Panc1 (cell line): Measurements from ENCODE around the gene BTBD19. TPM values are rescaled to one million over a fixed set of nuclear protein-coding genes. Genes with fewer than 3 reads are reported as not detected.

Experiments
- ATAC-seq: fragments of 200-7000 bp; cut with Tn5 transposase; 2 replicates; pipeline ENCODE4 v1.9.1; 2020; ENCODE audit warnings: mild to moderate bottlenecking, moderate library complexity
- BruUV-seq: library from RNA; stranded (reverse); fragments of 400-500 nt; replicated peaks from 2 replicates; lab custom pipeline; 2021; lab: Mats Ljungman, UMichigan
- CTCF ChIA-PET: fragments of 300-600 bp; sonication (Branson Sonifier 250); formaldehyde crosslinking; loops from one replicate; lab custom pipeline; 2022; ENCODE audit warnings: antibody characterized with exemption; lab: Charles Lee
- POLR2A ChIA-PET: fragments of 300-600 bp; sonication (Branson Sonifier 250); formaldehyde crosslinking; loops from one replicate; lab custom pipeline; 2022; ENCODE audit warnings: antibody characterized with exemption; lab: Charles Lee
- DNase-seq: peaks from one replicate; pipeline ENCODE4 v3.0.0-alpha.2; 2010; ENCODE audit warnings: low read depth, low spot score
- H3K27ac ChIP-seq: 2 replicates; pipeline ENCODE4 v1.5.1; 2011; ENCODE audit warnings: mild to moderate bottlenecking, low read length, inconsistent platforms
- H3K27me3 ChIP-seq: fragments of 200-500 bp; sonication (Bioruptor generic); 2 replicates; pipeline ENCODE4 v1.6.0; 2014; ENCODE audit warnings: low read length, inconsistent platforms; ENCODE audit not compliant: control insufficient read depth, insufficient read depth
- H3K36me3 ChIP-seq: fragments of 200-500 bp; sonication (Bioruptor generic); 2 replicates; pipeline ENCODE4 v1.5.1; 2014; ENCODE audit warnings: inconsistent platforms, mild to moderate bottlenecking, low read length, moderate library complexity; ENCODE audit not compliant: control insufficient read depth, insufficient read depth
- H3K4me1 ChIP-seq: 2 replicates; pipeline ENCODE4 v1.5.1; 2011; ENCODE audit warnings: inconsistent platforms, mild to moderate bottlenecking, low read length, moderate library complexity; ENCODE audit not compliant: control insufficient read depth, insufficient read depth
- H3K4me3 ChIP-seq, 2 experiments: 2 replicates each; pipeline ENCODE4 v1.5.1; 2011 to 2012; ENCODE audit warnings: low read depth in 2 of 2, low read length in 2 of 2, mild to moderate bottlenecking in 2 of 2, inconsistent platforms in 1 of 2, moderate library complexity in 1 of 2
- H3K9me3 ChIP-seq: fragments of 200-500 bp; sonication (Bioruptor generic); 2 replicates; pipeline ENCODE4 v1.5.1; 2014; ENCODE audit warnings: low read depth, mild to moderate bottlenecking, inconsistent platforms, low read length, moderate library complexity; ENCODE audit not compliant: control insufficient read depth, insufficient read depth
- CTCF ChIP-seq: fragments of 450-650 bp; IDR thresholded peaks from 2 replicates; pipeline ENCODE4 v1.5.1; 2017; ENCODE audit warnings: mild to moderate bottlenecking
- POLR2AphosphoS5 ChIP-seq: IDR thresholded peaks from 2 replicates; pipeline ENCODE4 v1.6.1; 2012; ENCODE audit warnings: mild to moderate bottlenecking, low read depth, low read length, moderate library complexity
- REST ChIP-seq, 2 experiments: IDR thresholded peaks; 2 replicates each; pipeline ENCODE4 v1.6.1; 2011 to 2012; ENCODE audit warnings: low read depth in 2 of 2, control low read depth in 1 of 2, low read length in 1 of 2, mild to moderate bottlenecking in 1 of 2, moderate library complexity in 1 of 2; ENCODE audit not compliant: insufficient read depth in 1 of 2
- SIN3A ChIP-seq: IDR thresholded peaks from 2 replicates; pipeline ENCODE4 v1.6.1; 2012; ENCODE audit warnings: low read depth, mild to moderate bottlenecking, low read length, moderate library complexity, borderline replicate concordance; ENCODE audit not compliant: insufficient read depth
- TCF7L2 ChIP-seq: IDR thresholded peaks from 2 replicates; pipeline ENCODE4 v1.6.1; 2011; ENCODE audit warnings: mild to moderate bottlenecking, low read depth, low read length, inconsistent platforms
- in situ Hi-C: cut with HindIII; loops from 2 replicates; pipeline ENCODE4 v1.10.0; 2016; ENCODE audit warnings: low sequenced_read_pairs, low pct_unique_long_range_greater_than_20kb
- intact Hi-C: fragments of 100-400 bp; cut with micrococcal nuclease; formaldehyde crosslinking; loops from one replicate; pipeline ENCODE4 v1.10.0; 2022; ENCODE audit not compliant: unreplicated experiment
- total RNA-seq: library from RNA; stranded (reverse); gene quantifications from one replicate; pipeline ENCODE4 v1.2.1, GENCODE V29; 2021; ENCODE audit not compliant: unreplicated experiment

The BTBD19 gene
- total RNA-seq, 1 experiment from 2014 or later = 2.6 TPM

GRCh38 chr1:44860891-44861425, 52.6 kb downstream of the BTBD19 start:
- Histone ChIP-seq H3K27me3 (no peaks in the 10 kb centered on the region), H3K4me1 (no peaks in the 10 kb centered on the region), H3K9me3 (no peaks in the 10 kb centered on the region), H3K27ac (no peak overlapping the region), H3K36me3 (no peaks in the 10 kb centered on the region), H3K4me3 (no peak overlapping the region)
- in situ Hi-C loops (no loop called here), intact Hi-C loops (no loop called here)
- TF ChIP-seq TCF7L2 = no peak
- no peak for TF ChIP-seq CTCF
- no peak for TF ChIP-seq POLR2AphosphoS5
- no peak for TF ChIP-seq REST (IDR thresholded peaks at IDR 0.05; ENCODE audit: insufficient read depth in 1 of 2, low read depth in 2 of 2, low read length in 1 of 2)
- no peak for TF ChIP-seq SIN3A
- BruUV-seq = no TSS peak
- DNase-seq (no peak), ATAC-seq (no peak)
- ChIA-PET CTCF (interaction anchor here (0.6 kb wide), 1 partner anchor 239 kb away, joined by 3 read pairs; no protein-coding TSS in a partner anchor), POLR2A (no interaction called here)

- TF ChIP-seq SIN3A = no peak
- no peak for TF ChIP-seq CTCF
- no peak for TF ChIP-seq REST (IDR thresholded peaks at IDR 0.05; ENCODE audit: insufficient read depth in 1 of 2, low read depth in 2 of 2, low read length in 1 of 2)
- TF ChIP-seq POLR2AphosphoS5 = no peak
- no peak for TF ChIP-seq TCF7L2
- Histone ChIP-seq H3K27me3 (no peaks in the 10 kb centered on the region), H3K27ac (no peak overlapping the region), H3K4me3 (no peak overlapping the region), H3K9me3 (no peaks in the 10 kb centered on the region), H3K36me3 (no peaks in the 10 kb centered on the region), H3K4me1 (no peaks in the 10 kb centered on the region)
- ChIA-PET POLR2A (no interaction called here), CTCF (no interaction called here)
- intact Hi-C loops (no loop called here), in situ Hi-C loops (no loop called here)
- no peak for ATAC-seq
- BruUV-seq = no TSS peak
- DNase-seq = no peak
Observed at GRCh38 chr1:44862829-44863401, 54.6 kb downstream of the BTBD19 start.
